Cerebellar cortex (tissue), 1 donor: Measurements from ENCODE around the gene NFE2L3.
"Not testable (repeated sequence)": the region's sequence is repeated elsewhere in the genome, so short reads cannot be mapped to it uniquely, and the experiment has no call there.

Source experiments
- DNase-seq: peaks from one replicate; pipeline ENCODE4 v3.0.0-alpha.2; 2015; ENCODE audit warnings: low spot score

Gene NFE2L3

DNA sequence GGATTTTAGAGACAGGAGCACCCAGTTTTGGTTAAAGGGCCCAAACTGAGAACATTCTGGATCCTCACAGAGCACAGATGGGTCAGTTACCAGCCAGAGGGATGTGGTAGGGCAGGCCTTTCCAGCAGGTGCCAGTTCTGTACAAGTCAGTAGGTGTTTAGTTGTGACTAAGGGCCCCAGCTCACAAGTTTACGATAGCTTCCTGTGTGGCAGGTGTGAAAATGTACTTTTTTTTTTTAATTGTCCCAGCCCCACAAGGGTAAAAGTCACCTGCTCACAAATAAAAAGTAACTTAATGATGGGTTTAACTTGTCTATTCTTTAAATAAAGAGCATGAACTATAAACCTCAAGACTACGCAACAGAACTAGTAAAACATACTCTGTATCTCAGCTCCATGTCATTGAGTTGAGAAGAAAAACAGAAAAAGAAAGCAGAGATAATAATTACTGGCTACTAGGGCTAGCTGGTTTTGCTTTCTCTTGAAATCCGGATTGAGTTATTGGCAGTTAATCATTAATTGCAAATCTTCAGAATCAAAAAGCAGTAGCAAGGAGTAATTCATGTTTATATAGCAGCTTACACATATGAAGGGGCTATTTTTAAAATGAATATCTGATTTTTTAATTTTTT, 15.4 kb downstream of the NFE2L3 start:
- no peak for DNase-seq

DNA sequence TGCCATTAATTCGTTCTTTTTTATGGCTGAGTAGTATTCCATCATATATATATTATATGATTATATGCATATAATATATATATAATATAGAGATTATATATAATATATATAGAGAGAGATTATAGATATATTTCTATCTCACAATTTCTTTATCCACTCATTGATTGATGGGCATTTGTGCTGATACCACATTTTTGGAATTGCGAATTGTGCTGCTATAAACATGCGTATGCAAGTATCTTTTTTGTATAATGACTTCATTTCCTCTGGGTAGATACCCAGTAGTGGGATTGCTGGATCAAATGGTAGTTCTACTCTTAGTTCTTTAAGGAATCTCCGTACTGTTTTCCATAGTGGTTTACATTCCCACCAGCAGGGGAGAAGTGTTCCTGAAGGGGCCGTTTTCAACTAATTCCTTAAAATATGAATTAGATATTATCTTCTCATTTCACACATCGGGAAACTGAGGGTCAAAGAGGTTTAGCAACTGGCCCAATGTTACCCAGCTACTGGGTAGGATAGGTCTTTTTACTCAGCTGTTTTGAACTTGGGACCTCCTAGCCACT, 16.5 kb downstream of the NFE2L3 start:
- no peak for DNase-seq

DNA sequence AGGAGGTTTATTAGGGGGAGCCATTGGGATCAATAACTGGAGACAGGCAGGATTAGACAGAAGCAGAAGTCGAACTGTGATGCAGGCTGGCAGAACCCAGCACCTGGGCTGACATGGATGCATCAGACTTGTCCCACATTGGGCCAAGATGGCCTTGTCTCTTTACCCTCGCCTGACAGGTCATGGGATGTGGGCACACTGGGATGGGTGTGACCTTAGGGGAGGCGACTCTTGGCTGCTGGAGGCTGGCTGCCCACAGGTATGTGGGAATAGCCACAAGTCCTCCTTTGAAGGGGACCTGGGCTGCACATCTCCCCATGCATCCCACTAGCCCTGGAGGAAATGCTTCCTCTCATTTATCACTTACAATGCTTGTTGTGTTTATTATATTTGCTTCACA, 17.3 kb downstream of the NFE2L3 start:
- DNase-seq: no peak

DNA sequence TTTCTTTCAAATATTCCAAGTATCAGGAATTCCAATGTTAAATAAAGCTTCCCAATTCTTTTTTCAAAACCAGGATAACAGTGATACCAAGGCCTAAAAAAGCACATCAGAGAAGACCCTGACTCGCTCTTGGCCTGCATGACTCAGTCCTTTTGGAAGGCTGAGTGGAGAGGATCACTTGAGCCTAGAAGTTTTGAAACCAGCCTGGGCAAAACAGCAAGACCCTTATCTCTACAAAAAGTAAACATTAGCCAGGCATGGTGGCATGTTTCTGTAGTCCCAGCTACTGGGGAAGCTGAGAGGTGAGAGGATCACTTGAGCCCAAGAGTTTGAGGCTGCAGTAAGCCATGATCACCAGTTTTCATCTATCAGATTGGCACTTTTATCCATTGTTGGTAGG, 18.7 kb downstream of the NFE2L3 start:
- no peak for DNase-seq

DNA sequence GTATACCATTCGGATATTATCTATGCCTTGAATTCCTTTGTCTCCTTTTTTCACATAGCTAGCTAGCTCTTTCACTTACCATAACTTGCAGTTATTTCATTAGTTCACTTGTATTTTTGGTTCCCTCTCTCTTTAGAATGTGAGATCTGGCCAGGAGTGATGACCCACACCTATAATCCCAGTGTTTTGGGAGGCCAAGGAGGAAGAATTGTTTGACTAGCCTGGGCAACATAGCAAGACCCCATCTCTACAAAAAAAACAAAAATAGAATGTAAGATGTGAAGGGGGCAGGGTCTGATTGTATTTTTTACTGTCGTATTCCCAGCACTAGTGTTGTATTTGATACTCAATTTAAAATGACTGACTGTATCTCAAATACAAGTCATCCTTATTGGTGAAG, 19.6 kb downstream of the NFE2L3 start:
- DNase-seq: no peak

DNA sequence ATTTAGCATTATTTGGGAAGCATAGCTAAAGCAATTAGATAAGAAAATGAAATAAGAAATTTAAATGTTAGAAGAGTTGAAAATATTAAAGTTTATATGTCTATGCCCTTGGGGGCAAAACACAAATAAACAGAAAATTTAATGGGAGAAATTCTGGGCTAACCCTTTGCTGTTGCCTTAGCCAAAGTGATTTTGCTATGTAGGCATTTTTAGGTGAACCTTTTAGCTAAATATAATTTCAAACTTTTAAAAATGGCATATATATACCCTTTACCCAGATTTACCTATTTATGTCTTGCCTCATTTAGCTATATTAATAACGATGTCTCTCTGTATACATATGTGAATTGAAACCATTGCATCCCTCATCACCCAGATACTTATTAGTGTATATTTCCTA, 20.1 kb downstream of the NFE2L3 start:
- DNase-seq: no peak

DNA sequence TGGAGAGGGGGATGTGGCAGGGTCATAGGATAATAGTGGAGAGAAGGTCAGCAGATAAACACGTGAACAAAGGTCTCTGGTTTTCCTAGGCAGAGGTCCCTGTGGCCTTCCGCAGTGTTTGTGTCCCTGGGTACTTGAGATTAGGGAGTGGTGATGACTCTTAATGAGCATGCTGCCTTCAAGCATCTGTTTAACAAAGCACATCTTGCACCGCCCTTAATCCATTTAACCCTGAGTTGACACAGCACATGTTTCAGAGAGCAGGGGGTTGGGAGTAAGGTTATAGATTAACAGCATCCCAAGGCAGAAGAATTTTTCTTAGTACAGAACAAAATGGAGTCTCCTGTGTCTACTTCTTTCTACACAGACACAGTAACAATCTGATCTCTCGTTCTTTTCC, 23.9 kb downstream of the NFE2L3 start:
- not testable (repeated sequence) for DNase-seq

DNA sequence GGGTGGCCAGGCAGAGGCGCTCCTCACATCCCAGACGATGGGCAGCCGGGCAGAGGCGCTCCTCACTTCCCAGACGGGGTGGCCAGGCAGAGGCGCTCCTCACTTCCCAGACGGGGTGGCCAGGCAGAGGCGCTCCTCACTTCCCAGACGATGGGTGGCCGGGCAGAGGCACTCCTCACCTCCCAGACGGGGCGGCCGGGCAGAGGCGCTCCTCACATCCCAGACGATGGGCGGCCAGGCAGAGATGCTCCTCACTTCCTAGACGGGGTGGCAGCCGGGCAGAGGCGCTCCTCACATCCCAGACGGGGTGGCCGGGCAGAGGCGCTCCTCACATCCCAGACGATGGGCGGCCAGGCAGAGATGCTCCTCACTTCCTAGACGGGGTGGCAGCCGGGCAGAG, 24.7 kb downstream of the NFE2L3 start:
- DNase-seq: not testable (repeated sequence)

DNA sequence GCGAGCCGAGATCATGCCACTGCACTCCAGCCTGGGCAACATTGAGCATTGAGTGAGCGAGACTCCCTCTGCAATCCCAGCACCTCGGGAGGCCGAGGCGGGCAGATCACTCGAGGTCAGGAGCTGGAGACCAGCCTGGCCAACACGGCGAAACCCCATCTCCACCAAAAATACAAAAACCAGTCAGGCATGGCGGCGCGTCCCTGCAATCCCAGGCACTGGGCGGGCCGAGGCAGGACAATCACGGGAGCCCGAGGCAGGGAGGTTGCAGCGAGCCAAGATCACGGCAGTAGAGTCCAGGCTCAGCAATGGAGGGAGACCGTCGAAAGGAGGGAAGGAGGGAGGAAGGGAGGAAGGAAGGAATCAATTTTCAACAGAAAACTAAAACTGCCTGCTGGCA, 25.3 kb downstream of the NFE2L3 start:
- DNase-seq: not testable (repeated sequence)

DNA sequence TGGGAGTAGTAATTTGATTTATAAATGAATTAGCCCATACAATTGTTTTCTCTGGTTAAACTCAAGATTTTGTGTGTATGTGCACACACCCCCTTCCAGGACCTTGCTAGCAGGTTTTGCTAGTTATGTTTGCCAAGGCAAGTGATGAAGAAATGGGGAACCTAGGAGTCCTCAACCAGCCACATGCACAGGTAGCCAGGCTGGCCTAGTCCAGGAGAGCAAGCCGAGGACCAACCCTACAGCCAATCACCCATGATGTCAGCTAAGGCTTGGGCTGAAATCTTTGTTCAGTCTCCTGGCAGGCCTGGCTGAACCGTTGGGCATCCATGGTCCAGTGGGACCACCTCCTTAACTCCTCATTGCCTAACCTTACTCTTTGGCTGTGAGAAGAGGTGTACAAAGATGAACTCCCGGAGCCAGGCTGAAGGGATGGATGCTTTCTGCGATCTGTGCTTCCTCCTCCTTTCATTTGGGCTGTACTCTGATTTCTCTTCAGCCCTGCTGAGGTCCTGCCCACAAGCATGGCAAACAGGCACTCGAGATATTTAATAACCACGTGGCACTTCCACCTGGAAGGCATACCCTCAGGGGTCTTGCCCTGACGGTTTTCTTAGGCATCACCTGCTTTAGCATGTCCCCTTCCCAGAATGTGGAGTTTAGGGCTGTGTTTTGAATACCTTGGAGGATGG, 26.4 kb downstream of the NFE2L3 start:
- peak; percentile 48 for DNase-seq

DNA sequence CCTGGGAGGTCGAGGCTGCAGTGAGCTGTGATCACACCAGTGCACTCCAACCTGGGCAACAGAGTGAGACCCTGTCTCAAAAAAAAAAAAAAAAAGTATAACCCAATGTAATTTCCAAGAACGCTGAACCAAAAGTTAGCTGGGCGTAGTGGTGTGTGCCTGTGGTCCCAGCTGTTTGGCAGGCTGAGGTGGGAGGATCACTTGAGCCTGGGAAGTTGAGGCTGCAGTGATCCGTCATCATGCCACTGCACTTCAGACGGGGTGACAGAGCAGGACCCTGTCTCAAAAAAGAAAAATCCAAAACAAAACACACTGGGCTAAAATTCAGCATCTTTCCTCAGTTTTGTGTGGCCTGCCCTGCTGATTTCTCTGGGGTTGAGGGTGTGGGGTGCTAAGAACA, 27.4 kb downstream of the NFE2L3 start:
- no peak for DNase-seq

DNA sequence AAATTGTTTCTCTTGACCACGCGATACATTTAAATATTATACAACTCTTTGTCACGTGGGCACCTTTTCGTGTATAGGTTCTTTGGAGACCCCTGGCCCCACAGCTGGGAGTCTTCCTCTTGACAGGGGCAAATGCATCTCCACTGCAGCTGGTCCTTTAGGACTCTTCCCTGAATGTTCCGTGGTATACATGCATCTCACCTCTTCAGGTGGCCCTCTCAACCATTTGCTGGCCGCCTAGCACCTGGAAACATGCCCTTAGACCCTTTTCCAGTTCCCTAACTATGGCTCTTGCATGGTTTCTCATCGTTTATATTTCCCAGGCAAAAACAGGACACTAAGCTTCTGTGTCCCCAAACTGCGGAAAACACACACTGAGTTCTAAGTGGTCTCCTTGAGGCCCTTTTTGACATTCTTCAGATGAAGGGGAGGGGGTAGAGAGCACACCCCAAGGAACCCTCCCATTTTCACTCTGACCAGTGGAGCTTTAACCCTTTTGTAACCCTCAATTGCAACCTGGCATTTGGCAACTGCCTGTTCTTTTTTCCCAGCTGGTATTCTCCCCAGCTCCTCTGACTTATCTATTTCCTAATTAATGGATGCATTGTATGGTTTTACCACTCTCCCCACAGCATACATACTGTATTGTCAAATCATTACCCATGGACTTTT, 28.0 kb downstream of the NFE2L3 start:
- no peak for DNase-seq

DNA sequence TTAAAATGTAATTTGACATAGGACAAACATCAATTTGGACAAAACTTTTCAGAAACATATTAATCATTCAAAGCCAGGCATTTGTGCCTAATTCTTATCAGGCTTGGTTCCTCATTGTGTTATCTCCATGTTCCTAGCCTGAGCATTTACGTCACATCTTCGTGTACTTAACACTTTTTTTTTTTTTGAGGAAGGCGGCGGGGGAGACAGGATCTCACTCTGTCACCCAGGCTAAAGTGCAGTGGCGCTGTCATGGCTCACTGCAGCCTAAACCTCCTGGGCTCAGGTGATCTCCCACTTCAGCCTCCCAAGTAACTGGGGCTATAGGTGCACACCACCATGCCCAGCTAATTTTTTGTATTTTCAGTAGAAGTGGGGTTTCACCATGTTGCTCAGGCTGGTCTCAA, 28.8 kb downstream of the NFE2L3 start:
- no peak for DNase-seq

DNA sequence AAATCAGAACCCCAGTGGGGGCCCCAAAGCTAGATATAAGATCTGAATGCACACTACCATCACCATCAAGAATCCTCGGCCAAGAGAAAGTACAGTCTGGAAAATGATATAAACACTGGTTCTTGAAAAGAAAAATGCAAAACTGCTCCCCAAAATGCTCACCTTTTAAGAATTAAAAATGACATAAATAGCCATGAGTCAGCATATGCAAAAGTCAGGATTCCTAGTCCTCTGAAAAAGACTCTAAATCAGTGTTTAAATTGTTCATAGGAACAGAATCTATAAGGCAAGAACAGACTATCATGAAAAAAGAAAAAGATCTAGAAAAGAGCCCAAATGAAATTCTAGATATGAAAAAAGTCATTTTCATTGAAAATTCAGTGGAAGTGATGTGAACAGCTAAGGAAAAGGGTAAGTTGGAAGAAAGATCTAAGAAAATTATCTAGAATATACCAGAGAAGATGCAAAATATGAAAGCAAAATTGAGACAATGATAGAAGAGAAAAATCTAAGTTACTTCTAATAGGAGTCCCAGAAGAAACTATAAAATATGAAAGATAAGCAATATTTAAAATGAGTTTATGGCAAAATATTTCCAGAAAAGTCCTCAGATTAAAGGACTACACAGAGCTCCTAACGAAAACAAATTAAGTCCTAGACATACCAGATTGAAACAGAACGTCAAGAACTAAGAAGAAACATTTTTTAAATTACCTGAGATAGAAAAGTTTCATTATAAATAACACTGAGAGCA, 29.7 kb downstream of the NFE2L3 start:
- no peak for DNase-seq

DNA sequence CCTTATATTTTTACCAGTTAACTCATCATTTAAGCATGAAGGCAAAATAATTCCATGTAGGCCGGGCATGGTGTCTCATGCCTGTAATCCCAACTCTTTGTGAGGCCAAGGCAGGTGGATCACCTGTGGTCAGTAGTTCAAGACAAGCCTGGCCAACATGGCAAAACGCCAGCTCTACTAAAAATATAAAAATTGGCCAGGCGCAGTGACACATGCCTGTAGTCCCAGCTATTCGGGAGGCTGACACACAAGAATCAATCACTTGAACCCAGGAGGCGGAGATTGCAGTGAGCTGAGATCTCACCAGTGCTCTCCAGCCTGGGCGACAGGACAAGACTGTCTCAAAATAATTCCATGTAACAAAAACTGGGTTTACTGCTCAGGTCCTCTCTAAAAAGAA, 30.3 kb downstream of the NFE2L3 start:
- peak; percentile 63 for DNase-seq

DNA sequence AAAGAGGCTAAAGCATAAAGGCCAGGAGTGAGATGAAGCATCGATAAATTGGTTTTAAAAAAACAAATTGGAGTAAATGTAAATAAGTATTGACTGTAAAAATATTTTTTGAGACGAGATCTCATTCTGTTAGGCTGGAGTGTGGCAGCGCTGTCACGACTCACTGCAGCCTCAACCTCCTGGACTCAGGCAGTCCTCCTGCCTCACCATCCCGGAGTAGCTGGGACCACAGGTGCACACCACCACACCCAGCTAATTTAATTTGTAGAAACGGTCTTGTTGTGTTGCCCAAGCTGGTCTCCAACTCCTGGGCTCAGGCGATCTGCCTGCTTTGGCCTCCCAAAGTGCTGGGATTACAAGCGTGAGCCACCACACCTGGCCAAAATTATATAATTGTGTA, 30.7 kb downstream of the NFE2L3 start:
- peak; percentile 56 for DNase-seq

DNA sequence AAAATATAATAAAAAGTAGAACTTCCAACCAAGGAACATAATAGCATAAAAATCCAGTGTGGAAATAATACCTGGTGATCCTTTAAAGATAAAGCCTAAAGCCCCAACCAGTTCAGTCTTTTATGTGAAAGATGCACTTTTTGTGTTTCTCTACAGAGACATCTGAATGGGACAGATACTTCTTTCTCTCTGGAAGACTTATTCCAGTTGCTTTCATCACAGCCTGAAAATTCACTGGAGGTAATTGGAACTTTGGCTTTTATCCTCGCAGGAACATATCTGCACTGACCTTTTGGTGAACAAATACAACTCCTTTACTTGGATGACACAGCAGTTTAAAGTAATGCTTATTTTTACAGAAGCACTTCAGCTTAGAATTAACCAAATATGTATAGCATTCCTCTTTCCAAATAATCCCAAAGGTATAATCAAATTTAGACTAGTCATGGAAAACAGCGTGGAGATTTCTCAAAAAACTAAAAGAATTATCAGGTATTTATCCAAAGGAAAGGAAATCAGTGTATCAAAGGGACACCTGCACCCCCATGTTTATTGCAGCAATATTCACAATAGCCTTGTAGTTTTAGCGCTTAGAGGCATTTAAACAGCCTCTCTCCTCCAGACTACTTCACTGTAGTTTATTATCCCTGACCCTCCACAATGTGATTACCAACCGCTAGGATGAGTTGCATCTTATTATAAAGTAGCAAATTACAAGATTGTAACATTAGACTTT, 31.7 kb downstream of the NFE2L3 start:
- peak; percentile 62 for DNase-seq

DNA sequence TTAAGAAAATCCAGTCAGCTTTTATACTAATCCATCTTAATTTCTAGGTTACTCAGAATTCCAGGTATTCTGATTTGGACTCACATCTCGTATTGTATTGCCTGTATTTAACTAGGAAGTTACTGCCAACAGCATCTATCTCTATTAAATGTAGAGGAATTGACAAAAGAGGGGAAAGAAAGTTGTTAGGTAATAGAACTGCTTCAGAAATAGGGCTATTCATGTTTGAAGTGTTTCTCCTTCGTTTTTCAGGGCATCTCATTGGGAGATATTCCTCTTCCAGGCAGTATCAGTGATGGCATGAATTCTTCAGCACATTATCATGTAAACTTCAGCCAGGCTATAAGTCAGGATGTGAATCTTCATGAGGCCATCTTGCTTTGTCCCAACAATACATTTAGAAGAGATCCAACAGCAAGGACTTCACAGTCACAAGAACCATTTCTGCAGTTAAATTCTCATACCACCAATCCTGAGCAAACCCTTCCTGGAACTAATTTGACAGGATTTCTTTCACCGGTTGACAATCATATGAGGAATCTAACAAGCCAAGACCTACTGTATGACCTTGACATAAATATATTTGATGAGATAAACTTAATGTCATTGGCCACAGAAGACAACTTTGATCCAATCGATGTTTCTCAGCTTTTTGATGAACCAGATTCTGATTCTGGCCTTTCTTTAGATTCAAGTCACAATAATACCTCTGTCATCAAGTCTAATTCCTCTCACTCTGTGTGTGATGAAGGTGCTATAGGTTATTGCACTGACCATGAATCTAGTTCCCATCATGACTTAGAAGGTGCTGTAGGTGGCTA, 32.5 kb downstream of the NFE2L3 start:
- peak; percentile 62 for DNase-seq

DNA sequence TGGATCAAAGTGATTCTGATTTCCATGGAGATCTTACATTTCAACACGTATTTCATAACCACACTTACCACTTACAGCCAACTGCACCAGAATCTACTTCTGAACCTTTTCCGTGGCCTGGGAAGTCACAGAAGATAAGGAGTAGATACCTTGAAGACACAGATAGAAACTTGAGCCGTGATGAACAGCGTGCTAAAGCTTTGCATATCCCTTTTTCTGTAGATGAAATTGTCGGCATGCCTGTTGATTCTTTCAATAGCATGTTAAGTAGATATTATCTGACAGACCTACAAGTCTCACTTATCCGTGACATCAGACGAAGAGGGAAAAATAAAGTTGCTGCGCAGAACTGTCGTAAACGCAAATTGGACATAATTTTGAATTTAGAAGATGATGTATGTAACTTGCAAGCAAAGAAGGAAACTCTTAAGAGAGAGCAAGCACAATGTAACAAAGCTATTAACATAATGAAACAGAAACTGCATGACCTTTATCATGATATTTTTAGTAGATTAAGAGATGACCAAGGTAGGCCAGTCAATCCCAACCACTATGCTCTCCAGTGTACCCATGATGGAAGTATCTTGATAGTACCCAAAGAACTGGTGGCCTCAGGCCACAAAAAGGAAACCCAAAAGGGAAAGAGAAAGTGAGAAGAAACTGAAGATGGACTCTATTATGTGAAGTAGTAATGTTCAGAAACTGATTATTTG, 33.3 kb downstream of the NFE2L3 start:
- no peak for DNase-seq

DNA sequence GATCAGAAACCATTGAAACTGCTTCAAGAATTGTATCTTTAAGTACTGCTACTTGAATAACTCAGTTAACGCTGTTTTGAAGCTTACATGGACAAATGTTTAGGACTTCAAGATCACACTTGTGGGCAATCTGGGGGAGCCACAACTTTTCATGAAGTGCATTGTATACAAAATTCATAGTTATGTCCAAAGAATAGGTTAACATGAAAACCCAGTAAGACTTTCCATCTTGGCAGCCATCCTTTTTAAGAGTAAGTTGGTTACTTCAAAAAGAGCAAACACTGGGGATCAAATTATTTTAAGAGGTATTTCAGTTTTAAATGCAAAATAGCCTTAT, 33.8 kb downstream of the NFE2L3 start:
- peak; percentile 63 for DNase-seq
